Duodenal mucosa (tissue), 2 donors: Measurements from ENCODE around the gene CCDC127.

Experiments
- H3K27ac ChIP-seq: one replicate; pipeline ENCODE4 v1.7.0; 2013; ENCODE audit warnings: low read depth, low read length
- H3K27me3 ChIP-seq, 2 donors: one replicate each; pipeline ENCODE4 v1.7.0; 2013; ENCODE audit warnings: low read length in 2 of 2, control low read depth in 1 of 2; ENCODE audit not compliant: insufficient read depth in 2 of 2, control insufficient read depth in 1 of 2
- H3K36me3 ChIP-seq, 2 donors: one replicate each; pipeline ENCODE4 v1.7.0; 2013; ENCODE audit warnings: low read length in 2 of 2, control low read depth in 1 of 2; ENCODE audit not compliant: insufficient read depth in 2 of 2, control insufficient read depth in 1 of 2
- H3K4me1 ChIP-seq, 2 donors: one replicate each; pipeline ENCODE4 v1.7.0; 2013; ENCODE audit warnings: low read length in 2 of 2, control low read depth in 1 of 2; ENCODE audit not compliant: insufficient read depth in 2 of 2, control insufficient read depth in 1 of 2
- H3K4me3 ChIP-seq, 2 donors: one replicate each; pipeline ENCODE4 v1.7.0; 2013; ENCODE audit warnings: low read length in 2 of 2, low read depth in 1 of 2
- H3K9ac ChIP-seq, 2 donors: one replicate each; pipeline ENCODE4 v1.7.0; 2013; ENCODE audit warnings: low read length in 2 of 2, low read depth in 1 of 2
- H3K9me3 ChIP-seq, 2 donors: one replicate each; pipeline ENCODE4 v1.7.0; 2013; ENCODE audit warnings: low read length in 2 of 2, control low read depth in 1 of 2; ENCODE audit not compliant: control insufficient read depth in 1 of 2

The CCDC127 gene

DNA sequence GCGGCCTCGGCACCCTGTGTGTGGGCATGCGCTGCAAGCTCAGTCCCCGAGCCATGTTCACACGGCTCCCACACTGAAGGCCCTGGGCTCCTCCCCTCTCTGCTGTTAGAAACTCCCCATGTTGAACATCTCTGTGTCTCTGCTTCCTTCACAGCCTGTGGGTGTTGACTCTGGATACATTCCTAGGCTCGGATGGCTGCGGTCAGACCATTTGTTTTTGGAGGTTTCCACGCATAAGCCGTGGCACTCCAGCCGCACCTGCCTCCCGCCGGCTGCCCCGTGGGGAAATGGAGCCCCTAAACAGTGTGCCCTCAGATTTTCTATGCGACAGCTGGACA is 57.8 kb downstream of the CCDC127 start:
- H3K27ac ChIP-seq, result no peak overlapping the region
- no peak overlapping the region for H3K4me3 ChIP-seq
- no peaks in the 10 kb centered on the region for H3K36me3 ChIP-seq
- no peaks in the 10 kb centered on the region for H3K27me3 ChIP-seq
- no peak overlapping the region for H3K9ac ChIP-seq
- H3K4me1 ChIP-seq, result no peaks in the 10 kb centered on the region
- no peaks in the 10 kb centered on the region for H3K9me3 ChIP-seq

DNA sequence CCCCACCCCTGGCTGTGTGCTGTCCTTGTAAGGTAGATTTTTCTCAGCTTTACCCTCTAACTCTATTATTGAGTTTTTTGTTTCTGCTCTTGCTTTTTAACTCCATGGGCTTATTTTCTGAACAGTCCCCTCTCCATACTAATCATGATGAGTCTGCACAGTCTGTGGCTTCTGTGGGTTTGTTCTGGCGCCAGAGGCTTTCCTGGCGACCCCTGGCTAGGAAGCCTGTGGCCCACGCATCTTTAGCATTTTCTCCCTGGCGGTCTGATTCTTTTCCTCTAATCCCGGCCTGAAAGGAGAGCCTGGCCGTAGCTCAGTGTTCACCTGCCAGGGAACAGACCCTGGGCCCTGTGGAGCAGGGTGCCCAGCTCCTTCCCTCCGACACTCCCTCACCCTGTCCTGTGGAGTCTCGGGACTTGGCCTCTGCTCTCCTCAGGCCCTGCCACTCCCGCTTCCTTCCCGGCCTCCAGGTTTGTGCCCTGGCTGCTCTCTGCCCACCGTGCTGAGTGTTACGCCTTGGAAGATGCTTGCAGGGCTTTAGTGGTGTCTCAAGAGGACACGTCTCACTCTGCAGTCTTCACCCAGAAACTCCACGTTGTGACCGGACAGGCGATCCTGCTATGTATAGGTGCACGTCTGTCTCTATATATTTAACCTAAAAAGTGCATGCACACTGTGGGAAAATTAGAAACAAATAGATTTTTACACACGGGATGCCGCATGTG is 58.3 kb downstream of the CCDC127 start:
- H3K9ac ChIP-seq, result no peak overlapping the region
- H3K4me1 ChIP-seq, result no peaks in the 10 kb centered on the region
- H3K9me3 ChIP-seq, result no peaks in the 10 kb centered on the region
- no peaks in the 10 kb centered on the region for H3K36me3 ChIP-seq
- no peak overlapping the region for H3K4me3 ChIP-seq
- no peaks in the 10 kb centered on the region for H3K27me3 ChIP-seq
- H3K27ac ChIP-seq, result no peak overlapping the region

DNA sequence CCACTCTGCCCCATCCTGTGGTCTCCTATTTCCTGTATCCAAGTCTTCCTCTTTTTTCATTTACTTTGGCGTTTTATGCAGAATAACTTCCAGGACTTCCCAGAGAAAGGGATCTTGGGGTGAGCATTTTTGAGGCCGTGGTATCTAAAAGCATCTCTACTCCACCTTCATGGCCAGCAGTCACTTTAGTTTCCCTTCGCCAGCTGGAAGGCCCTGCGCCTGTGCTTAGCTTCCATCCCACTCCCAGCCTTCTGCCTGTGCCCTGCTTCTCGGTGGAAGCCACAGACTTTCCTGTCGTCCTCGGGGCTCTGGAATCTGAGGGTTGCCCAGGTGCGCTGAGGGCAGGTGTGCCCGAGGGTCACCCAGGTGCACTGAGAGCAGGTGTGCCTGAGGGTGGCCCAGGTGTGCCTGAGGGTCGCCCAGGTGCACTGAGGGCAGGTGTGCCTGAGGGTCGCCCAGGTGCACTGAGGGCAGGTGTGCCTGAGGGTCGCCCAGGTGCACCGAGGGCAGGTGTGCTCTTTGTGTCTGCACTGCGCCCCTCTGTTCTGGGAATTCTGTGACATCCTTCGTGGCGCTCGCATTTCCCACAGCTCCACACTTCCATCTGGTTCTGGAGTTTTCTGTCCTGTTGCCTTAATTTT is 59.0 kb downstream of the CCDC127 start:
- Histone ChIP-seq H3K4me1 (no peaks in the 10 kb centered on the region), H3K36me3 (no peaks in the 10 kb centered on the region), H3K4me3 (no peak overlapping the region), H3K9ac (no peak overlapping the region), H3K27me3 (no peaks in the 10 kb centered on the region), H3K27ac (no peak overlapping the region), H3K9me3 (no peaks in the 10 kb centered on the region)

DNA sequence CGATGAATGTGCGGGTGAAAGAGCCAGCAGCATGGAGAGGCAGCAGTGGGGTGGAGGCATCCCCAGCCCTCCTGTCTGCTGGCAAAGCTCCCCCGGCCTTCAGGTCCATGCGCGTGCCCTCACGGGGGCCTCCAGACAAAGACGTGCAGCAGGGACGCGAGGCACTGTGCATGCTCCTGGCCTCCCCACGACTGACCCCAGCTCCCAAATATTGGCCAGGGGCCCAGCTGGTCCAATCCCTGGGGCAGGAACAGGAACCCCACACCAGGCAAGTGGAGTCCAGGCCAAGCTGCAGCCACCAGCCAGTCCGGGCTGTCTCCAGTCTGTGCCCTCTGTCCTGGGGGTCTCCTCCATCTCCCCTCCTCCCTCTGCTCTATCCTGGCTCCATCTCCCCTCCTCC is 60.2 kb downstream of the CCDC127 start:
- no peak overlapping the region for H3K4me3 ChIP-seq
- H3K27me3 ChIP-seq, result no peaks in the 10 kb centered on the region
- no peaks in the 10 kb centered on the region for H3K36me3 ChIP-seq
- no peak overlapping the region for H3K9ac ChIP-seq
- no peak overlapping the region for H3K27ac ChIP-seq
- H3K4me1 ChIP-seq, result no peaks in the 10 kb centered on the region
- H3K9me3 ChIP-seq, result no peaks in the 10 kb centered on the region

DNA sequence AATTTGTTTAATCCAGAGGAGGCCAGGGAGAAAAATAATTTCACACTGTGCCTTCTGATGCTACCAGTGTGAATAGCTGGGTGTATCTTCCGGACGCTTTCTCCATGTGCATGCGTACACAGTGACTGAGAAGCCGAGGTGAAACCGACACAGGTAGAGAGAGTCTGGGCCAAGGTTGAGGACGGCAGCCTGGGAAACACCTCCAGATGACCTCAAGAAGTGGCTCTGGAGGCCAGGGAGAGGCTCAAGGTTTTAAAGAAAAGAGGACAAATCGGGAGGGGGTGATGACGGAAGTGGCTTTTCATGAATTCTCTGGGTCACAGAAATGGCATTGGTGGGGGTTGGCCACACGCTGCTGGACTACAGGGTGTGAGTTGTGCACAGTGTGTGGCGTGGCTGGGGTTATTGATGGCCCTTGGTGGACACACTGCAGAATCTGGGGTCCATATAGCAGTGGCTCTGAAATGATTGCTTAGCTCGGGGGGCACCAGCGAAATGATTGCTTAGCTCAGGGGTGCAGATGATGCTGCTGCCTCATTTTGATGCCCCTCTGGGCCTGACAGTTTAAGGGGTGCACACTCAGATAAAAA is 60.7 kb downstream of the CCDC127 start:
- no peak overlapping the region for H3K27ac ChIP-seq
- no peaks in the 10 kb centered on the region for H3K36me3 ChIP-seq

DNA sequence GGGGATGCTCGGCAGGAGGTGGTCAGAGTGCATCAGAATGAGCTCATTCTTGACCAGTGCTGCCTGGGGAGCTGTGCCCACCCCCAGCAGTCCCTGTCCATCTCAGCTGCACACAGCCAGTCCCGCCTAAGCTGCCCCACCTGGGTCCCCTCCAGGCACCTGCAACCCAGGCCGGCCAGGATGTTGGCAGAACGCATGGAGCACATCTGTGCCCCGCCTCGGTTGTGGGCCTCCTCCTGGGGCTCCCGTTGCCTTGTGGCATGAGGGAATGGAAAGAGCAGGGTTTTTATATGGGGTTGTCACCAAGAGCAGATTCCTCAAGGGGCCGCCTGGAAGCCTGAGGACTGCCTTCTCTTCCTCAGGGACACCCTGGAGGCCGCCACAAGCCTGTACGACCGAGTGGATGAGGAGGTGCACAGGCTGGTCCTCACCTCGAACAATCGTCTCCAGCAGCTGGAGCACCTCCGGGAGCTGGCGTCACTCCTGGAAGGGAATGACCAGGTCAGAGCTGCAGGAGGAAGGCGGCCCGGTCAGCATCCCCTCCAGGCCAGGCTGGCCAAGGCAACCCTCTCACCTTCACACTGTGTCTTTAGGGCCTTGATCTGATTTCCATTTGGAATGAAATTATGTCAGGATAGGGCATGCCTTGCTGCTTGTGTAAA is 61.4 kb downstream of the CCDC127 start:
- no peaks in the 10 kb centered on the region for H3K27me3 ChIP-seq
- no peaks in the 10 kb centered on the region for H3K36me3 ChIP-seq
- no peak overlapping the region for H3K9ac ChIP-seq
- no peak overlapping the region for H3K4me3 ChIP-seq
- no peaks in the 10 kb centered on the region for H3K4me1 ChIP-seq
- H3K9me3 ChIP-seq, result no peaks in the 10 kb centered on the region
- H3K27ac ChIP-seq, result no peak overlapping the region

More for the DNA sequence above, 60.7 kb downstream of the CCDC127 start:
- Histone ChIP-seq H3K9me3 (no peaks in the 10 kb centered on the region), H3K27me3 (no peaks in the 10 kb centered on the region), H3K4me1 (no peaks in the 10 kb centered on the region), H3K4me3 (no peak overlapping the region), H3K9ac (no peak overlapping the region)

DNA sequence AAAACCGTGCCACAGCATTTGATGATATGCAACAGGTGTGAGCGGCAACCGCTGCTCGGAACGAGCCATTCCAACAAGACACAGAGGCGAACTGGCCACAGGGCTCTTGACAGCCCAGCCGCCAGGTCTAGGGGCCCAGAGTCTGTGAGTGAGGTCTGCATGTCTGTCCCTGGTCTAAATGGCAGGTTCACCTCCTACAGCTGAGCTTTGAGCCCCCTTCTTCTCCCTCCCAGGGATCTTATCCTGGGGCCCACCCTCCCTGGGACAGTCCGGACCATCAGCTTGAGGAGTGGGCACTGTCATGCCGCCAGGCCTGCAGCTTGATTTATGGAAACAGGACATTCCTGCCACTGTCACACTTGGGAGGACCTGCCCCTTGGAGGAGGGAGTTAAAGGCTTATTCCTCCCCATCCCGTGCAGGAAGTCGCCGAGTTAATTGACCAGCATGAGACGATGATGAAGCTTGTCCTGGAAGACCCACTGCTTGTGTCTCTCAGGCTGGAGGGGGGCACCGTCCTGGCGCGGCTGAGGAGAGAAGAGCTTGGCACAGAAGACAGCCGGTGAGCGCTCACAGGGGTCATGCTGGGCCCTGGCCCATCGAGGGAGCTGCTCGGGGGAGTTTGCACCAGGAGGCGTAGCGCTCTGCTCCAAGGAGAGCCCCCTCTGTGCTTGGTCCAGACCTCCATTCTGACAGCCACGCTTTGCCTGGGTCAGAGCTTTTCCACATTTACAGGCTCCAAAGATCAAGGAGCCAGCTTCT is 62.1 kb downstream of the CCDC127 start:
- no peaks in the 10 kb centered on the region for H3K4me1 ChIP-seq
- no peaks in the 10 kb centered on the region for H3K9me3 ChIP-seq
- no peak overlapping the region for H3K9ac ChIP-seq
- no peak overlapping the region for H3K27ac ChIP-seq
- H3K4me3 ChIP-seq, result no peak overlapping the region
- H3K27me3 ChIP-seq, result no peaks in the 10 kb centered on the region
- no peaks in the 10 kb centered on the region for H3K36me3 ChIP-seq

DNA sequence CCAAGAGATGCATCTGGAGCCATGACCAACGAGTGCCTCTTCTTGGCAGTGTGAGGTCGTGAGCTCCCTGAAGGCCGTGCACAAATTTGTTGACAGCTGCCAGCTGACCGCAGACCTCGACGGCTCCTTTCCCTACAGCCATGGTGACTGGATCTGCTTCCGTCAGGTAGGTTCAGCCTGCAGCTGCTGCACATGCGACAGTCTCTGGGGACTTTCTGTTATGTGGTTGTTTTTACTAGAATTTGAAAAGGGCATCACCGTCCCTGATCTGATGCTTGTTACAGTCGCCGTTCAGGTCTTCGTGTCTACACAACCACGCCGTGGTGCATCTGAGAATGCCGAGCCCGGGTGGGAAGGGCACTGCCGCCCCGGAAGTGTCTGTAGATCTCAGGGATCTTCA is 63.1 kb downstream of the CCDC127 start:
- H3K27me3 ChIP-seq, result no peaks in the 10 kb centered on the region
- no peak overlapping the region for H3K4me3 ChIP-seq
- H3K9ac ChIP-seq, result no peak overlapping the region
- no peaks in the 10 kb centered on the region for H3K9me3 ChIP-seq
- no peaks in the 10 kb centered on the region for H3K36me3 ChIP-seq
- no peak overlapping the region for H3K27ac ChIP-seq
- no peaks in the 10 kb centered on the region for H3K4me1 ChIP-seq

DNA sequence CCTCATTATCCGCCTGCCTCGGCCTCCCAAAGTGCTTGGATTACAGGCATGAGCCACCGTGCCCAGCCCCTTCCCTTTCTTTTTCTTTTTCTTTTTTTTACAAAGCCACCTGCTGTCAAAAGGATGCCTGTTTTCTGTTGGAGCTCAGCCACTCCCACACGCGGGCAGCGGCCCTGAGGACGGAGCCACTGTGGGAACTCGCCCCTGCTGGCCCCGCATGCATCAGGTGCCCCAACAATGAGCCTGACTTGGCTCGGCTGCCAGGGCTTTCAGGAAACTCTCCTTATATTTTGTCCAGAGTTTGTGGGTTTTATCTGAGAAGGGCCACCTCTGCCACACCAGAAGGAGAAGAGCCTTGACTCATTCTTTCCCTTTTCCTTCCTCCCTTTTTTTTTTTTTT is 63.7 kb downstream of the CCDC127 start:
- no peaks in the 10 kb centered on the region for H3K36me3 ChIP-seq
- H3K4me1 ChIP-seq, result no peaks in the 10 kb centered on the region
- H3K4me3 ChIP-seq, result no peak overlapping the region

DNA sequence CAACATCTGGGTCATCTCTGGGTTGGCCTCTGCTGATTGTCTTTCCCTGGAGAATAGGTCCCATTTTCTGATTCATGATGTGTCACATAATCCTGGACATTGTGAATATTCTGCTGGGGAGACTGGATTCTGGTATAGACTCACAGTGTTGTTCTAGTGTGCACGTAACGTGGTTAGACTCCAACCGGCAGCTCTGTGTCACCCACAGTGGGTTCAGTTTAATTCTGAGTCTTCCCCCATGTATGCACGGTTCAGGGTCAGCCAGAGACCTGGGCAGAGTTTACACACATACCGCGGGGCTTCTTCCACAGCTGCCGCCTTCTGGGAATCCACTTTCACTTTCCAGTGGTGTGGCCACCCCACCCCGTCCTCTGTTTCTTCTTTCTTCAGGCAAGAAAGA is 64.7 kb downstream of the CCDC127 start:
- Histone ChIP-seq H3K4me1 (no peaks in the 10 kb centered on the region), H3K4me3 (peak overlapping the region in 1 of 2 donors; percentile 45), H3K9me3 (no peaks in the 10 kb centered on the region), H3K9ac (no peak overlapping the region), H3K27ac (no peak overlapping the region), H3K27me3 (no peaks in the 10 kb centered on the region), H3K36me3 (no peaks in the 10 kb centered on the region)

More for the DNA sequence above, 63.7 kb downstream of the CCDC127 start:
- Histone ChIP-seq H3K9me3 (no peaks in the 10 kb centered on the region), H3K27ac (no peak overlapping the region), H3K9ac (no peak overlapping the region), H3K27me3 (no peaks in the 10 kb centered on the region)
